ENCODE measurements around the gene PSEN2.

The PSEN2 gene

DNA sequence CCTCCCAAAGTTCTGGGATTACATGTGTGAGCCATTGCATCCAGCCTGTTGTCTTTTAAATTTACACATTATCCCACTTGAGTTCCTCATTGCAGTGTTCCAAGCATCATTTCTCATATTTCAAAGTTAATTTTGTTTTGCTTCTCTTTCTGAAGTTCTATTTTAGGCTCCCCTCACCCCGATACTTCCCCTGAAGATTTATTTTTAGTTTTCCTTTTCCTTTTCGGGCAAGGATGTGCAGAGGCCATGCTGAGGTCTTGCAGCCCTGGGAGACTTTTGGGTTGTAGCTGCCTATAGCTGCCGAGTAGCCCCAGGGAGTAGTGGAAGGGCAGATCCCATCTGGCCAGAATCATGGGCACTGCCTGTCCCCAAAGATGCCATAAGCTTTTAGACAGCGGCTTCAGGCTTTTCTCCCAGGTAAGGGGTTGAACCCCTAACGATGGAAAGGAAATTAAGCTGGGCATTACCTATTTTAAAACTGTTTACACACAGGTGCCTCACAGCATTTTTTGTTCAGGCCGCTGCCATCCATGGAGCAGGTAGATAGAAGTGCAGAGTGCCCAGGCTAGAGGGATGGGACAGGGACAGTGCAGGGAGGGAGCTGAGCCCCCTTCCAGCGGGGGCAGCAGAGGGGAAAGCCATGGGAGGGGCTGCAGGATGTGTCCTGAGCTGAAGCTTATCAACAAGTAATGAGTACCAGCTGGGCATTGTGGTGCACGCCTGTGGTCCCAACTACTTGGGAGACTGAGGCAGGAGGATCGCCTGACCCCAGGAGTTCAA is 15.9 kb downstream of the PSEN2 start:
- no peak for DNase-seq (ENCODE audit: low spot score)

DNA sequence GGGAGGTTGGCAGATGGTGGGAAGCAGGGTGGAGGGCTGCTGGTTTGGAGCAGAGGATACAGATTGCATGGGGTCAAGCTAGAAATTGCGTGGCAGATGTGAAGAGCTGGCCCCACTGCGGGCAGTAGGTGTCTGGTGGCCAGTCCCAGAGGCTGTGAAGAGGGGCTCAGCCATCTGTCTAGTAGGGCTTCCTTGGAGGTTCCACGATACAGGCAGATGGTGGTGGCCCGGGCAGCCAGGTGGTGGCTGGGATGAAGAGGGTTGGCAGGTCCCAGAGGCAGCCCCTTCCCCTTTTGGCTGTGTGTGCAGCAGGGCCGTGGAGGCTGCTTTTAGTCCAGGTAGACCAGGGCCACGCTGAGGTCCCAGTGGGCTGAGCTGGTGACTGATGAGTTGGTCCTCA is 16.6 kb downstream of the PSEN2 start:
- DNase-seq (ENCODE audit: low spot score), result no peak

- DNase-seq (ENCODE audit: low spot score), result no peak
Measured at GRCh38 chr1:226888021-226888420, 17.6 kb downstream of the PSEN2 start.

DNA sequence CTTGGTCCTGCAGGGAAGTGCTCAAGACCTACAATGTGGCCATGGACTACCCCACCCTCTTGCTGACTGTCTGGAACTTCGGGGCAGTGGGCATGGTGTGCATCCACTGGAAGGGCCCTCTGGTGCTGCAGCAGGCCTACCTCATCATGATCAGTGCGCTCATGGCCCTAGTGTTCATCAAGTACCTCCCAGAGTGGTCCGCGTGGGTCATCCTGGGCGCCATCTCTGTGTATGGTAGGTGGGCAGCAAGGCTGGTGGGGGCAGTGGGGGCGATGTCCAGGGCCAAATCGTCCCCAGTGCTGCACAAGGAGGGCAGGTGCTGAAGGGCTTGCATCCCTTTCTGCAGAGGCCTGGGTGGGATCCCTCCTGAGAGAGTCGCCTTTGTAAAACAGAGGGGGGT is 18.4 kb downstream of the PSEN2 start:
- no peak for DNase-seq (ENCODE audit: low spot score)

DNA sequence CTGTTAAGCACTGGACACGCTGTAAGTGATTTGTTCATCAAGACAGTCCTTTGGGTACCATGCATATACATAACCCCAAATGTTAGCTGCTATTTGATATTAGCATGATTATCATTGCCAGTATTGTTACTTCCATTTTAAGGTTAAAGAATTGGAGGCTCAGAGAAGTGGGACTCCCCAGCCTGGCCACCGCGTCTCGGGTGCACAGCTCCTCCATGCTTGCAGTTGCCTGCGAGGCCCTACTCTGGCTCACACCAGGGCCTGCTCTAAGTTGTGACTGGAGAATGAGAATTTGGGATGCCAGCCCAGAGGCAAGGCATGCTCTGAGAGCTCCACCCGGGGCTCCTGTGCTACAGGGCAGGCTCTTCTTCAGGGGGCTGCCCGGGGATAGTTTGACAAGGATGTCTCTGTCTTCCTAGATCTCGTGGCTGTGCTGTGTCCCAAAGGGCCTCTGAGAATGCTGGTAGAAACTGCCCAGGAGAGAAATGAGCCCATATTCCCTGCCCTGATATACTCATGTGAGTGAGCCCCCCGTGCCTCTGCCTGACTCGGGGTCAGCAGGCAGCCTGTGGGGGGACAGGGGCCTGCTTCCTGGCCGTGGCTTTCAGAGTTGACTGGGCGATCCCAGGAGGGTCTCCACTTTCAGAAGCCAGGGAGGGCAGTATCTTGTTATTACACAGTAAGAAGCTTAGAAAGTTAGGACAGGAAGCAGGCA is 19.4 kb downstream of the PSEN2 start:
- no peak for DNase-seq (ENCODE audit: low spot score)

DNA sequence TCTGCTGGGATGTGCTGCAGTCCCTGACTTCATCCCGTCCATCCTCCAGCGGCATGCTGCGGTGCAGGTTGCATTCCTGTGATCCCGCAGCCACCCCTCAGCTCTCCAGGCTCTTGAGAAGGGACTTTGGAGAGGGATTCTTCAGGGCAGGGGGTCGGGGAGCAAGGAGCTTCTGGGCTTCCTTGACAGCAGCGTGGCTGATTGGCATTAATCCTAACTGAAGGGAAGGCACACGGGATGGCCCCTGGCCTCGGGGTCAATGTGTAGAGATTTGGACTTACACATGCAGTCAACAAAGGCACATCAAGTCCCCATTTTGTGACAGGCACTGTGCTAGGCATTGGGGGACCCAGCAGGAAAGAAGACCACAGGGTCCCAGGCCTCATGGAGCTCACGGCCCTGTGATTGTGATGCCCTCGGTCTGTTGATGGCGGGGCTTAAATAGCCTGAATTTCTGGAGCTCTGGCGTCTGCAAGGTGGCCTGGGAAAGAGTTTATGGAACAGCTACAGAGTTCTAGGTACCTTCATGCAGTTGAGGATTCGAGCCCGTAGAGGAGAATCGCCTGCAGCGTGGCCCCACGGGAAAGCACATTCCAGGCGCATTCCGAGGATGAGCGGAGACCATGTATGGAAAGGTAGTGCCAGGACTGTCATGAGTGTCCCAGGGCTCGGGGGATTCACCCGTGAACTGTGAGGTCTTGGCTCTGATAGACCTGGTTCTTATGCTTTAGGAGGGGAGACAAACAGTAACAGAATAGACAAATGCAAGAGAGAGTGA is 20.1 kb downstream of the PSEN2 start:
- no peak for DNase-seq (ENCODE audit: low spot score)

DNA sequence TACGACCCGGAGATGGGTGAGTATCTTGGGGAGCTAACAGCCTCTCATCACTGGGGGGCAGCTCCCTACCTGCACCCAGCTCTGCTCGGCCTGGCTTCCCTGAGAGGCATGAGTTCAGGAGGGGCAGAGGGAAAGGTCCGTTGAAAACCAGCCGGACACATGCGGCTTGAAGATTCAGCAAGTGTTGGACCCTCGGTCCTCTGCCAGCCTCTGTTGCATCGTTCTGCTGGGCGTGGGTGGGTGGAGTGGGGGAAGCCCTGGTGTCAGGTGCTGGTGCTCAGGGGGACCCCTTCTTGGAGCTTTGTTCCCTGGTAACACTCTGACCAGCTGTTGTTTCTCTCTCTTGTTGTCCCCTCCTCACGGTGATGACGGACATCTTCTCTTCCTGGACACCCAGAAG is 20.9 kb downstream of the PSEN2 start:
- no peak for DNase-seq (ENCODE audit: low spot score)

- DNase-seq (ENCODE audit: low spot score), result no peak
Measured at GRCh38 chr1:226891846-226892523, 21.6 kb downstream of the PSEN2 start.

DNA sequence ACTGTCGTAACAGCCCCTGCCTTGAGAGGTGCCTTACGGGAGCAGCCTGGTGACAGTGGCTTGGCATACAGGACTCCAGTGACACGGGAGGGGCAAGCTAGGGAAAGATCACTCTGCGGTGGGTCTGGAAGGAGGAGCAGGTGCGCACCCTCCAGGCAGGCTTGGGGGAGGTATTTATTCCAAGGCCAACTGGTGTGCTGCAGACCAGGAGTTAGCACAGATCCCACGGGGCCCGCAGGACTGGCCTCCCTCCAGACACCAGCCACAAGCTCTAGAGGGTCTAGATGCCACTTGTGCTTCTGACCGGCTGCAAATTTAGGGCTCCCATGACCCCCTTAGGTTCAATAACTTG is 22.1 kb downstream of the PSEN2 start:
- DNase-seq (ENCODE audit: low spot score), result no peak

DNA sequence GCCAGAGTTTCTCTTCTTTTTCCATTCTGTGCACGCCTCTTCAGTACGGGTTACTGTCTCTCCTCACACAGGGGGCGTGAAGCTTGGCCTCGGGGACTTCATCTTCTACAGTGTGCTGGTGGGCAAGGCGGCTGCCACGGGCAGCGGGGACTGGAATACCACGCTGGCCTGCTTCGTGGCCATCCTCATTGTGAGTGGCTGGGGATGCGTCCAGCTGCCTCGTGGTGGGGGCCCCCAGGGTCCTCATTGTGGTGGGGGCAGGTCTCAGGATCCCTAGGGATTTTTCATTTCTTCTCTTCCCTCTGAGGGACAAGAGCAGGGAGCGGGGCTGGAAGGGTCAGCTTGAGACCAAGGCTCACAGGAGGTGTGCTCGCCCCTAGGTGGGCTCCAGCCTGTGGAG is 23.5 kb downstream of the PSEN2 start:
- DNase-seq (ENCODE audit: low spot score), result no peak

GRCh38 chr1:226894826-226895225 is 24.4 kb downstream of the PSEN2 start:
- DNase-seq (ENCODE audit: low spot score), result no peak

DNA sequence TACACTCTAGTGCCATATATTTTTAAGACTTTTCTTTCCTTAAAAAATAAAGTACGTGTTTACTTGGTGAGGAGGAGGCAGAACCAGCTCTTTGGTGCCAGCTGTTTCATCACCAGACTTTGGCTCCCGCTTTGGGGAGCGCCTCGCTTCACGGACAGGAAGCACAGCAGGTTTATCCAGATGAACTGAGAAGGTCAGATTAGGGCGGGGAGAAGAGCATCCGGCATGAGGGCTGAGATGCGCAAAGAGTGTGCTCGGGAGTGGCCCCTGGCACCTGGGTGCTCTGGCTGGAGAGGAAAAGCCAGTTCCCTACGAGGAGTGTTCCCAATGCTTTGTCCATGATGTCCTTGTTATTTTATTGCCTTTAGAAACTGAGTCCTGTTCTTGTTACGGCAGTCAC is 25.2 kb downstream of the PSEN2 start:
- no peak for DNase-seq (ENCODE audit: low spot score)

- no peak for DNase-seq (ENCODE audit: low spot score)
Measured at GRCh38 chr1:226898246-226898645, 27.8 kb downstream of the PSEN2 start.

- DNase-seq (ENCODE audit: low spot score), result no peak
Measured at GRCh38 chr1:226901421-226901820, 31.0 kb downstream of the PSEN2 start.

DNA sequence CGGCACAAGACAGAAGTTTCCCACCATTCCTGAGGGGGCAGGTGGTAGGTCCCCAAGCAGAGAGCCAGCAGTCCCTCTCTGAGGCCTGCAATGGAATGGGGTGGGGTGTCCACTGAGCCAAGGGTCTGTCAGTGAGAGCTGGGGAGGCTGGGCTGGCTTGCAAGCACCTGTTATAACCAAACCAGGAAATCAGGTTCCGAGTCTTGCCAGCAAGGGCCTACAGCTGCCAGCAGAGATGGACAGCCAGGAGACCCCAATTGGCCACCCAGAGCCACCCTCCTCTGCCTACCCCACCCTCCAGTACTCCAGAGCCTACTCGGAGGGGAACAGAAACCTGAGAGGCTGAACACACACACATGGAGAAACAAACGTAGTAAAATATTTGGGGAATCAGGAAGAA is 32.2 kb downstream of the PSEN2 start:
- no peak for DNase-seq (ENCODE audit: low spot score)

DNA sequence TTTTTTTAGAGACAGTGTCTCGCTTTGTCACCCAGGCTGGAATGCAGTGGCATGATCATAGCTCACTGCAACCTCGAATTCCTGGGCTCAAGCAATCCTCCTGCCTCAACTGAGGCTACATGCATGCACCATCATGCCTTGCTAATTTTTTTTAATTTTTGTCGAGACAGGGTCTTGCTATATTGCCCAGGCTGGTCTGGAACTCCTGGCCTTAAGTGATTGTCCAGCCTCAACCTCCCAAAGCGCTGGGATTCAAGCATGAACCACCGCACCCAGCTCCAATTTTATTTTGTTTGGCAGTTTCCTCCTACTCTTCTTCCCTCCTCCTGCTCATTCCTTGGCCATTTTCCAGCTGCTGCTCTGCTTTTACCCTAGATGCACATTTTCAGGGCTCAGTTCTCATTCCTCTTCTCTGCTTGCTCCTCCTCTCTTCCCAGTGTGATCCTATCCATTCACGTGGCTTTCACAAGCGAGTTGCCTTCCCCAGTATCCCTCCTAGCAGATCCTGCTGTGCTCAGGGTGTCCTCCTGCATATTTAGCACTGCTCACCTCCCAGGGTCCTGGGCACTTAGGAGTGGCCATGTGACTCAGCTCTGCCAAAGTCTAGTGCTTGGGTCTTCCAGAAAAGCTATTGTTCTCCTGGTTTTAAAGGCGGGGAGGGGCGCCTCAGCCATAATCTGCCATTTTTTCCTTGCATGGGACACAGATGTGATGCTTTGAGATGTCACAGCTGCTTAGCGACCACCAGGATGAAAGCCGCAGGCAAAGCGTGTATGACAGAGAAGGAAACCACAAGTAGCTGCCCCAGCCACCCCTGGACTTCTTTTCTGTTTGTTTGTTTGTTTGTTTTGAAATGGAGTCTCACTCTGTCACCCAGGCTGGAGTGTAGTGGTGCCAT is 33.7 kb downstream of the PSEN2 start:
- no peak for DNase-seq (ENCODE audit: low spot score)

DNA sequence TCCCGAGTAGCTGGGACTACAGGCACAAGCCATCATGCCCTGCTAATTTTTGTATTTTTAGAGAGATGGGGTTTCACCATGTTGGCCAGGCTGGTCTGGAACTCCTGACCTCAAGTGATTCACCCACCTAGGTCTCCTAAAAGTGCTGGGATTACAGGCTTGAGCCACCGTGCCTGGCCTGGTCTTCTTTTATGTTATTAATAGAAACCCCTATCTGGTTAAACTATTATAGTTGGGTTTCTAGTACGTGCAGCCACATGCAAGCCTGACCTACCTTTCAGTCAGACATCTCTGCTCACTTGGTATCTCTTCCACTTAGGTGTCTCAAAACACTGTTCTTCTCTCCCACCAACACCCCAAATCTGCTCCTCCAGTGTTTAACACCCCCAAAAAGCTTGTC is 34.4 kb downstream of the PSEN2 start:
- no peak for DNase-seq (ENCODE audit: low spot score)

- DNase-seq (ENCODE audit: low spot score), result no peak
Measured at GRCh38 chr1:226908419-226908818, 38.0 kb downstream of the PSEN2 start.

DNA sequence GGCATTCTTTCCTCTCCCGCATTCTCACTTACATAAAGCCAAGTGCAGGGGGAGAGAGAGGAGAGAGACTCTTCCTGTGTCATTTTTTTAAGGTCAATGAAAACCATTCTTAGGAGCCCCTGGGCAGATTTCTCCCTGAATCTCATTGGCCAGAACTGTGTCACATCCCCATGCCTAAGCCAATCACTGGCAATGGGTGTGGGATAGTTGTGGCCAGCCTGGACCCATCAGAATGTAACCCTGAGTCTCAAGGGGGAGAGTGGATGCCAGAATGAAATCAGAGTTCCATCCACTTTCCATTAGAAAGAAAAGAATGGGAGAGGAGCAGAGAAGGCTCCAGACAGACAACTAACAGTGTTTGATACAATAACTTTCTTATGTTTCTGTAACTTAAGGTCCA is 38.5 kb downstream of the PSEN2 start:
- DNase-seq (ENCODE audit: low spot score), result no peak

GRCh38 chr1:226912587-226913176 is 42.3 kb downstream of the PSEN2 start:
- DNase-seq (ENCODE audit: low spot score), result no peak

DNA sequence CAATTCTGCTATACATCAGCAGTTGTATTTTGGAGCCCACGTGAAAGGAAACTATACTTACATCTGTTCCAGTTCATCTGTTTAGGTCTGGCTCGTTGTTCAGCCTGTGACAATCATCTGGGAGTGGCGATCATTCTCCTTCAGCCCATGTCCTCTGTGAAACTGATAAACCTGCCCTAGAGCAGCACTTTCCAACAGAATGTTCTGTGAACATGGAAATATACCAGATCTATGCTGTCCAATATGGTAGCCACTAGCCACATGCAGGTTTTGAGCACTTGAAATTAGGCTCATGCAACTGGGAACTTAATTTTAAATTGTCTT is 45.2 kb downstream of the PSEN2 start:
- no peak for DNase-seq (ENCODE audit: low spot score)
